DMS79 treated with DMSO at 0.1 percent for 48 hours (cell line): ENCODE results near the gene LMF1.

ENCODE experiments used
- DNase-seq: peaks from one replicate; lab custom pipeline; 2025; lab: John Stamatoyannopoulos, UW

LMF1 gene

GRCh38 chr16:881219-882097, 89.3 kb downstream of the LMF1 start:
- DNase-seq = no peak

GRCh38 chr16:880471-881171, 90.2 kb downstream of the LMF1 start:
- DNase-seq = no peak

- no peak for DNase-seq
These were observed 90.8 kb downstream of the LMF1 start for GRCh38 chr16:879986-880385.

- DNase-seq = no peak
These were observed 91.3 kb downstream of the LMF1 start for GRCh38 chr16:879461-879861.

- no peak for DNase-seq
These were observed 91.9 kb downstream of the LMF1 start for GRCh38 chr16:878886-879285.

GRCh38 chr16:878072-878784, 92.6 kb downstream of the LMF1 start:
- DNase-seq = no peak

- DNase-seq = no peak
These were observed 93.3 kb downstream of the LMF1 start for GRCh38 chr16:877242-878071.

- no peak for DNase-seq
These were observed 94.1 kb downstream of the LMF1 start for GRCh38 chr16:876523-877241.

GRCh38 chr16:876041-876335, 94.8 kb downstream of the LMF1 start:
- DNase-seq = no peak

GRCh38 chr16:875182-876040, 95.4 kb downstream of the LMF1 start:
- DNase-seq = no peak

- DNase-seq = no peak
These were observed 96.2 kb downstream of the LMF1 start for GRCh38 chr16:874366-875181.

GRCh38 chr16:873889-874288, 96.9 kb downstream of the LMF1 start:
- DNase-seq = no peak

- DNase-seq = no peak
These were observed 97.5 kb downstream of the LMF1 start for GRCh38 chr16:873243-873661.

- no peak for DNase-seq
These were observed 98.1 kb downstream of the LMF1 start for GRCh38 chr16:872436-873242.

- no peak for DNase-seq
These were observed 99.0 kb downstream of the LMF1 start for GRCh38 chr16:871562-872345.

- no peak for DNase-seq
These were observed 99.8 kb downstream of the LMF1 start for GRCh38 chr16:870856-871561.
